Glutamatergic neuron (in vitro differentiated cells): Measurements from ENCODE around the gene TECTB. TPM values are rescaled to one million over a fixed set of nuclear protein-coding genes. Genes with fewer than 3 reads are reported as not detected.

Experiments used
- DNase-seq: peaks from one replicate; pipeline ENCODE4 v3.0.0; 2022
- H3K27ac Mint-ChIP-seq: one replicate; pipeline ENCODE4 v1.8.0; 2020; ENCODE audit warnings: mild to moderate bottlenecking, mixed read lengths, inconsistent platforms; ENCODE audit not compliant: unreplicated experiment
- H3K27me3 Mint-ChIP-seq: one replicate; pipeline ENCODE4 v1.8.0; 2020; ENCODE audit warnings: mild to moderate bottlenecking, moderate library complexity, mixed read lengths, inconsistent platforms; ENCODE audit not compliant: unreplicated experiment
- H3K36me3 Mint-ChIP-seq: one replicate; pipeline ENCODE4 v1.8.0; 2020; ENCODE audit warnings: mild to moderate bottlenecking, mixed read lengths, inconsistent platforms; ENCODE audit not compliant: unreplicated experiment
- H3K4me1 Mint-ChIP-seq: one replicate; pipeline ENCODE4 v1.8.0; 2020; ENCODE audit warnings: mild to moderate bottlenecking, low read depth, mixed read lengths, inconsistent platforms; ENCODE audit not compliant: unreplicated experiment
- H3K4me3 Mint-ChIP-seq: one replicate; pipeline ENCODE4 v1.8.0; 2020; ENCODE audit warnings: mild to moderate bottlenecking, mixed read lengths, inconsistent platforms; ENCODE audit not compliant: unreplicated experiment
- H3K9me3 Mint-ChIP-seq: one replicate; pipeline ENCODE4 v1.8.0; 2020; ENCODE audit warnings: mild to moderate bottlenecking, moderate library complexity, mixed read lengths, inconsistent platforms; ENCODE audit not compliant: unreplicated experiment
- total RNA-seq: library from RNA; stranded (reverse); fragmentation: NEBNext Ultra II Directional; extraction: Animal tissue kit (Norgen Biotek cat#: 25700); gene quantifications from one replicate; pipeline ENCODE4 v1.2.1, GENCODE V29; 2021; ENCODE audit not compliant: unreplicated experiment
- TF ChIP-seq, protein P1 (sequence below): fragments of 200-600 bp; sonication (generic); IDR thresholded peaks from one replicate; pipeline ENCODE4 v1.5.0; 2021; ENCODE audit not compliant: partially characterized antibody, unreplicated experiment

TECTB gene
- total RNA-seq, 1 donor from 2014 or later, result not detected

DNA sequence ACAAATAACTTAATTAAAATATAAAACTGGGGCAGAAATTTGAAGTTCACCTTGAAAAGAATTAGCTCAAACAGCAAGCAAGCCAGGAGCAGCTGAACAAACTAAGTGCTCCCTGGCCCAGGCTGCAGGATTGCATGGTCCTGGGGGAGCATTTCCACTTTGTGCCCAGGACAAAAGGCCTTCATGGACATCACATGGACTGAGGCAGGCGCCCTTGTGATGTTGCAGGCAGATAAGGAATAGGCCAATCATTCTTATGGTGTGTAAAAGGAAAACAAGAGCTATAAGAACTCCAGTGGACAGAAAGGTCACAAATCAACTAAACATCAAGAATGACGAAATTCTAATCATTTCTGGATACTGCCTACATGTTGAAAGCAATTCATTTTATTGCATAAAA is 17.5 kb upstream of the TECTB start:
- peaks cover 3% of the 10 kb centered on the region for H3K9me3 Mint-ChIP-seq
- no peak for DNase-seq
- H3K27me3 Mint-ChIP-seq, result no peaks in the 10 kb centered on the region
- H3K36me3 Mint-ChIP-seq, result no peaks in the 10 kb centered on the region
- H3K4me3 Mint-ChIP-seq, result no peak overlapping the region
- TF ChIP-seq, protein P1, sequence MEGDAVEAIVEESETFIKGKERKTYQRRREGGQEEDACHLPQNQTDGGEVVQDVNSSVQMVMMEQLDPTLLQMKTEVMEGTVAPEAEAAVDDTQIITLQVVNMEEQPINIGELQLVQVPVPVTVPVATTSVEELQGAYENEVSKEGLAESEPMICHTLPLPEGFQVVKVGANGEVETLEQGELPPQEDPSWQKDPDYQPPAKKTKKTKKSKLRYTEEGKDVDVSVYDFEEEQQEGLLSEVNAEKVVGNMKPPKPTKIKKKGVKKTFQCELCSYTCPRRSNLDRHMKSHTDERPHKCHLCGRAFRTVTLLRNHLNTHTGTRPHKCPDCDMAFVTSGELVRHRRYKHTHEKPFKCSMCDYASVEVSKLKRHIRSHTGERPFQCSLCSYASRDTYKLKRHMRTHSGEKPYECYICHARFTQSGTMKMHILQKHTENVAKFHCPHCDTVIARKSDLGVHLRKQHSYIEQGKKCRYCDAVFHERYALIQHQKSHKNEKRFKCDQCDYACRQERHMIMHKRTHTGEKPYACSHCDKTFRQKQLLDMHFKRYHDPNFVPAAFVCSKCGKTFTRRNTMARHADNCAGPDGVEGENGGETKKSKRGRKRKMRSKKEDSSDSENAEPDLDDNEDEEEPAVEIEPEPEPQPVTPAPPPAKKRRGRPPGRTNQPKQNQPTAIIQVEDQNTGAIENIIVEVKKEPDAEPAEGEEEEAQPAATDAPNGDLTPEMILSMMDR, result no peak
- H3K27ac Mint-ChIP-seq, result no peak overlapping the region
- H3K4me1 Mint-ChIP-seq, result peaks cover under 1% of the 10 kb centered on the region

DNA sequence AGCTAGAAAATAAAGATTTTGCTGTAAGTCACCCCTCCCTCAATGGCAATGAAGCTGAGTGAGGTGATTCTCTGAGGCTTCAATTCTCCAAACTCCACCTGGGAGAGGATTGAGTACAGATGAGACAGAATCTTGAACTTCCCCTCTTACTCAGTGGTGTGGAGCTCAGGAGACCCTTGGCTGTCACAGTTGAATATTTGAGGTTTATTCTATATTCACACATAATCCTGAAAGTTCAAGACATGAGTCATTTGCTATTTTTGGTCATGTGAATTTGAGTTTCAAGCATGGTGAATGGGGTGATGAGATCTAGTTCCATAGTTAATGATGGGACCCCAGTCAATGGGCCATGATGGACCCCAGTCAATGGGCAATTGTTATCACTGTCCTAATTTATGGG is 13.9 kb upstream of the TECTB start:
- Mint-ChIP-seq H3K36me3 (no peaks in the 10 kb centered on the region), H3K4me3 (no peak overlapping the region), H3K27me3 (peaks cover 2% of the 10 kb centered on the region), H3K4me1 (peaks cover 8% of the 10 kb centered on the region), H3K27ac (no peak overlapping the region), H3K9me3 (no peaks in the 10 kb centered on the region)
- DNase-seq, result no peak
- TF ChIP-seq, protein P1, result no peak

DNA sequence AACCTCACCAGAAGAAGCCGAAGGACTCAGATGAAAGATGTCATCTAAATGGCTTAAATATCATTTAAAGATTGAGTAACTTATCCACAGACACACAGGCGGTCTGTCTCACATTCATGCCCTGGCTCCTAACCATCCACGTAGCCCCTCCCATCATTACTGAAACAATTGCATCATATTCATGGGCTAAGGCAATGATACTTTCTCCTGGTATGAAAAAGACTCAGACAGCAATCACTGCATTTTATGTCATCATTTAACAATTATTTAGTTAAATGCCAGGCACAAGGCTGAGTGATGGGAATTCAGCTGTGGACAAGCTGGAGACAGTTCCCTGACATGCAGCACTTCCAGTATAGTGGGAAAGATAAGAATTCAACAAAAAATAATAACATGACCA is 11.2 kb upstream of the TECTB start:
- TF ChIP-seq, protein P1, result no peak
- peaks cover 8% of the 10 kb centered on the region for H3K4me1 Mint-ChIP-seq
- no peak overlapping the region for H3K27ac Mint-ChIP-seq
- H3K4me3 Mint-ChIP-seq, result no peak overlapping the region
- DNase-seq, result no peak
- peaks cover 2% of the 10 kb centered on the region for H3K27me3 Mint-ChIP-seq
- H3K36me3 Mint-ChIP-seq, result no peaks in the 10 kb centered on the region
- H3K9me3 Mint-ChIP-seq, result no peaks in the 10 kb centered on the region

DNA sequence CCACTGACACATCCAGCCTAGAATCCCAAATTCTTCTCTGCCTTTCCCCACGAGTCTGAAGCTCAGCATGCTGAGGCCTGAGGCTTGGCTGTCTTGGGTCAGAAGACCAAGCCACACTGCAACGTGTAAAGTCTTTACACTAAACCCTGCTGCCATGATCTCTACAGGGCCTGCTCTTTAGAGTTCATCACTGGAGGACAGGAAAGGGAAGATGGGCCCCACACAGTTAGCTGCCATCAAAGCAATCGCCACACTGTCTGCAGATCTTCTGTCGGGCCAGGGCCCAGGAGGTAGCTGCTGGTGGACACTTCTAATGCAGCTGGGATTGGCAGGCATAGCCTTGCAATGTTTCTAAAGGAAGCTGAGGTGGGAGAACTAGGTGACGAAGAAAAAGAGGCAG is 8.4 kb upstream of the TECTB start:
- DNase-seq, result no peak
- Mint-ChIP-seq H3K9me3 (no peaks in the 10 kb centered on the region), H3K4me1 (peaks cover 19% of the 10 kb centered on the region), H3K27ac (no peak overlapping the region), H3K4me3 (no peak overlapping the region), H3K27me3 (peaks cover 2% of the 10 kb centered on the region), H3K36me3 (no peaks in the 10 kb centered on the region)
- TF ChIP-seq, protein P1, result no peak

DNA sequence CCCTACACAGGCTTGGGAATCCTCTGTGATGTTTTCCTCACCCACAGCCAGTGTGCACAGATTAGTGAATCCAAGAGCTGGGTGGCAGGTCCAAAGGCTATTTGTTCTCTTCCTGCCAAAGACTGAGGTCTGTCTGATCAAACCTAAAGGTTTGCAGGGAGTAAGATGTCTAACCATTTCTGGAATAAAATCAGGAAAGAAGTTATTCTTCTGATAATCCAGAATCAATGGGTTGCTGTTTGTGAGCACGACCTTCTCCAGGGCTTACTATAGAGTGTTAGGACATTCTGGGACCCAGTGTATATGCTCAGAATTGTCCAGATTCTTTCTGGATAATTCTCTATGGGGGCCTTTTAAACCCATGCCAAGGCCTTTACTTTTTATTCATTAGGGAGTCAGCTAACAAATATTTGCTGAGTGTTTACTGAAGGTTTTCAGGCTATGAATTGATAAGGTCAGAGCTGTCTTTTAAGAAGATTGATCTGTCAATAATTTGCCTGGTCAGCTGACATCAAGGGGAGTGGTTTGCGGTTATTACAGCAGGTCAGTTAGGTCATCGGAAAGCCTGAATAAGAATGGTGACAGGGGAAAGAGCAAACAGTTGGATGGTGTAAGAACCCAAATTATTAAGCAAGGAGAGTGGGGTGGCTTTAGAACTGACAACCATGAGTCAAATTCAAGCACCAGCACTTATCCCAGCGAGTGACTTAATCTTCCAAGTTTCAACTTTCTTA is 7.5 kb upstream of the TECTB start:
- DNase-seq, result no peak
- peaks cover 20% of the 10 kb centered on the region for H3K4me1 Mint-ChIP-seq
- H3K4me3 Mint-ChIP-seq, result no peak overlapping the region
- H3K36me3 Mint-ChIP-seq, result no peaks in the 10 kb centered on the region
- TF ChIP-seq, protein P1, result no peak
- no peaks in the 10 kb centered on the region for H3K9me3 Mint-ChIP-seq
- peaks cover 2% of the 10 kb centered on the region for H3K27me3 Mint-ChIP-seq
- no peak overlapping the region for H3K27ac Mint-ChIP-seq
